HL-60 (cell line): ENCODE measurements around the gene OR10H2.

Source experiments
- POLR2AphosphoS5 ChIP-seq: IDR thresholded peaks from 2 replicates; pipeline ENCODE4 v1.6.1; 2012; ENCODE audit warnings: low read depth
- SPI1 ChIP-seq: IDR thresholded peaks from 2 replicates; pipeline ENCODE4 v1.6.1; 2012; ENCODE audit warnings: low read depth, mild to moderate bottlenecking, borderline replicate concordance
- TF ChIP-seq, protein P1 (sequence below): IDR thresholded peaks from one replicate; pipeline ENCODE4 v1.5.1; 2011; ENCODE audit warnings: low read length, control low read depth, inconsistent platforms; ENCODE audit not compliant: insufficient read depth
- TF ChIP-seq, protein P2 (sequence below): IDR thresholded peaks from 2 replicates; pipeline ENCODE4 v1.6.1; 2012; ENCODE audit warnings: low read depth; ENCODE audit not compliant: insufficient replicate concordance

DNA sequence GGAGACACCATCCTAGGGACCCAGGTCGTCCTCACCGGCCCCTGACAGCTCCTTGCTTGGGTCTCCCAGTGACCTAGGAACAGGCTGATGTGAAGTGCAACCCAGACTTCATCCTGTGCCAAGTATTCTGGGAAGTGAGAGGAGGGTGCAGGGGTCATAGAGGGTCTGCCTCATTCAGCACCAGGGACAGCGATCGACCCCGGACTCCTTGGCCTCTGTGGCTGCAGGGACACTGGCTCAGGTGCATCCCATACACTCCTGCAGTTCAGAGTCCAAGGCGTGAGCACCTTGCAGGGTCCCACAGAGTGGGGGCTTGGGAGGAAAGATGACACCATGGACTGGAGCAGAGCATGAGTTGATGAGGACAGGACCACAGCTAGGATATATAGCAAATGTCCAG is 10.0 kb upstream of the OR10H2 start:
- TF ChIP-seq, protein P1, sequence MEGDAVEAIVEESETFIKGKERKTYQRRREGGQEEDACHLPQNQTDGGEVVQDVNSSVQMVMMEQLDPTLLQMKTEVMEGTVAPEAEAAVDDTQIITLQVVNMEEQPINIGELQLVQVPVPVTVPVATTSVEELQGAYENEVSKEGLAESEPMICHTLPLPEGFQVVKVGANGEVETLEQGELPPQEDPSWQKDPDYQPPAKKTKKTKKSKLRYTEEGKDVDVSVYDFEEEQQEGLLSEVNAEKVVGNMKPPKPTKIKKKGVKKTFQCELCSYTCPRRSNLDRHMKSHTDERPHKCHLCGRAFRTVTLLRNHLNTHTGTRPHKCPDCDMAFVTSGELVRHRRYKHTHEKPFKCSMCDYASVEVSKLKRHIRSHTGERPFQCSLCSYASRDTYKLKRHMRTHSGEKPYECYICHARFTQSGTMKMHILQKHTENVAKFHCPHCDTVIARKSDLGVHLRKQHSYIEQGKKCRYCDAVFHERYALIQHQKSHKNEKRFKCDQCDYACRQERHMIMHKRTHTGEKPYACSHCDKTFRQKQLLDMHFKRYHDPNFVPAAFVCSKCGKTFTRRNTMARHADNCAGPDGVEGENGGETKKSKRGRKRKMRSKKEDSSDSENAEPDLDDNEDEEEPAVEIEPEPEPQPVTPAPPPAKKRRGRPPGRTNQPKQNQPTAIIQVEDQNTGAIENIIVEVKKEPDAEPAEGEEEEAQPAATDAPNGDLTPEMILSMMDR: no peak
- TF ChIP-seq SPI1 (no peak), POLR2AphosphoS5 (no peak)
- TF ChIP-seq, protein P2, sequence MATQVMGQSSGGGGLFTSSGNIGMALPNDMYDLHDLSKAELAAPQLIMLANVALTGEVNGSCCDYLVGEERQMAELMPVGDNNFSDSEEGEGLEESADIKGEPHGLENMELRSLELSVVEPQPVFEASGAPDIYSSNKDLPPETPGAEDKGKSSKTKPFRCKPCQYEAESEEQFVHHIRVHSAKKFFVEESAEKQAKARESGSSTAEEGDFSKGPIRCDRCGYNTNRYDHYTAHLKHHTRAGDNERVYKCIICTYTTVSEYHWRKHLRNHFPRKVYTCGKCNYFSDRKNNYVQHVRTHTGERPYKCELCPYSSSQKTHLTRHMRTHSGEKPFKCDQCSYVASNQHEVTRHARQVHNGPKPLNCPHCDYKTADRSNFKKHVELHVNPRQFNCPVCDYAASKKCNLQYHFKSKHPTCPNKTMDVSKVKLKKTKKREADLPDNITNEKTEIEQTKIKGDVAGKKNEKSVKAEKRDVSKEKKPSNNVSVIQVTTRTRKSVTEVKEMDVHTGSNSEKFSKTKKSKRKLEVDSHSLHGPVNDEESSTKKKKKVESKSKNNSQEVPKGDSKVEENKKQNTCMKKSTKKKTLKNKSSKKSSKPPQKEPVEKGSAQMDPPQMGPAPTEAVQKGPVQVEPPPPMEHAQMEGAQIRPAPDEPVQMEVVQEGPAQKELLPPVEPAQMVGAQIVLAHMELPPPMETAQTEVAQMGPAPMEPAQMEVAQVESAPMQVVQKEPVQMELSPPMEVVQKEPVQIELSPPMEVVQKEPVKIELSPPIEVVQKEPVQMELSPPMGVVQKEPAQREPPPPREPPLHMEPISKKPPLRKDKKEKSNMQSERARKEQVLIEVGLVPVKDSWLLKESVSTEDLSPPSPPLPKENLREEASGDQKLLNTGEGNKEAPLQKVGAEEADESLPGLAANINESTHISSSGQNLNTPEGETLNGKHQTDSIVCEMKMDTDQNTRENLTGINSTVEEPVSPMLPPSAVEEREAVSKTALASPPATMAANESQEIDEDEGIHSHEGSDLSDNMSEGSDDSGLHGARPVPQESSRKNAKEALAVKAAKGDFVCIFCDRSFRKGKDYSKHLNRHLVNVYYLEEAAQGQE: peak; percentile 92
